ENCODE results near the gene ANAPC5.

GRCh38 chr12:121304306-121304705, 47.9 kb downstream of the ANAPC5 start:
- TF ChIP-seq CTCF (IDR thresholded peaks at IDR 0.05) (no peak), POLR2A (IDR thresholded peaks at IDR 0.05) (no peak), POLR2AphosphoS5 (IDR thresholded peaks at IDR 0.05) (no peak)

All from prostate gland (tissue), 2 donors.